OCI-LY7 (cell line): ENCODE results near the gene SBF2. TPM values are rescaled to one million over a fixed set of nuclear protein-coding genes. Genes with fewer than 3 reads are reported as not detected.

ENCODE experiments used
- BruUV-seq: library from RNA; stranded (reverse); fragments of 400-500 nt; replicated peaks from 2 replicates; lab custom pipeline; 2021; lab: Mats Ljungman, UMichigan
- CTCF ChIA-PET: fragments of 300-600 bp; sonication (Branson Sonifier 250); formaldehyde crosslinking; loops from one replicate; lab custom pipeline; 2022; ENCODE audit warnings: antibody characterized with exemption; ENCODE audit not compliant: unreplicated experiment; lab: Charles Lee
- POLR2A ChIA-PET: fragments of 300-600 bp; sonication (Branson Sonifier 250); formaldehyde crosslinking; loops from one replicate; lab custom pipeline; 2022; ENCODE audit warnings: antibody characterized with exemption; lab: Charles Lee
- DNase-seq: peaks from one replicate; pipeline ENCODE4 v3.0.0-alpha.2; 2015; ENCODE audit warnings: low spot score
- H2AFZ ChIP-seq: fragments of 200-600 bp; sonication (generic), shearing (Covaris generic); 2 replicates; pipeline ENCODE4 v1.6.1; 2014; ENCODE audit warnings: mild to moderate bottlenecking, antibody characterized with exemption, low read length, moderate library complexity
- H3K27ac ChIP-seq: fragments of 200-600 bp; sonication (generic); 2 replicates; pipeline ENCODE4 v1.5.1; 2014; ENCODE audit warnings: mixed run types, low read depth, mild to moderate bottlenecking, moderate library complexity, low read length, inconsistent platforms; ENCODE audit not compliant: poor library complexity, severe bottlenecking
- H3K36me3 ChIP-seq: fragments of 200-600 bp; sonication (generic); 2 replicates; pipeline ENCODE4 v1.6.1; 2014; ENCODE audit warnings: mild to moderate bottlenecking, antibody characterized with exemption, low read length, moderate library complexity, mixed read lengths; ENCODE audit not compliant: insufficient read depth
- H3K4me1 ChIP-seq: fragments of 200-600 bp; sonication (generic); 2 replicates; pipeline ENCODE4 v1.5.1; 2014; ENCODE audit warnings: mild to moderate bottlenecking, low read length; ENCODE audit not compliant: insufficient read depth, poor library complexity, severe bottlenecking
- H3K4me2 ChIP-seq: fragments of 200-600 bp; sonication (generic); 2 replicates; pipeline ENCODE4 v1.6.1; 2014; ENCODE audit warnings: mild to moderate bottlenecking, low read length
- H3K4me3 ChIP-seq: fragments of 200-600 bp; sonication (generic); 2 replicates; pipeline ENCODE4 v1.5.1; 2014; ENCODE audit warnings: mild to moderate bottlenecking, low read depth, low read length; ENCODE audit not compliant: poor library complexity, severe bottlenecking
- H3K79me2 ChIP-seq: fragments of 200-600 bp; sonication (generic); 2 replicates; pipeline ENCODE4 v1.6.1; 2016; ENCODE audit warnings: low read depth, mild to moderate bottlenecking, low read length, moderate library complexity, mixed read lengths; ENCODE audit not compliant: insufficient read depth
- H3K9me2 ChIP-seq: fragments of 200-600 bp; sonication (generic); 2 replicates; pipeline ENCODE4 v1.6.1; 2016; ENCODE audit warnings: mild to moderate bottlenecking, low read length, mixed read lengths; ENCODE audit not compliant: insufficient read depth
- H3K9me3 ChIP-seq: fragments of 200-600 bp; sonication (generic); 2 replicates; pipeline ENCODE4 v1.6.1; 2014; ENCODE audit warnings: mild to moderate bottlenecking, mixed run types, low read length, mixed read lengths
- H4K20me1 ChIP-seq: fragments of 200-600 bp; sonication (generic); 2 replicates; pipeline ENCODE4 v1.6.1; 2014; ENCODE audit warnings: mild to moderate bottlenecking, antibody characterized with exemption, low read length, moderate library complexity, mixed read lengths; ENCODE audit not compliant: insufficient read depth
- EZH2phosphoT487 ChIP-seq: fragments of 200-600 bp; sonication (generic); IDR thresholded peaks from 2 replicates; pipeline ENCODE4 v1.6.1; 2018; ENCODE audit warnings: low read depth, borderline replicate concordance, mild to moderate bottlenecking, mixed run types, antibody characterized with exemption, low read length, moderate library complexity, mixed read lengths
- intact Hi-C: fragments of 100-400 bp; cut with micrococcal nuclease; formaldehyde crosslinking; loops from one replicate; pipeline ENCODE4 v1.10.0; 2022; ENCODE audit not compliant: unreplicated experiment
- total RNA-seq, 2 experiments: library from RNA; depleted of rRNA in 1 of 2; stranded (reverse); fragments of >200 nt in 1 of 2; shearing (Covaris generic) in 1 of 2; gene quantifications; 2 replicates each; pipeline ENCODE4 v1.2.3, GENCODE V29; 2014 to 2022
- TF ChIP-seq, protein P1 (sequence below): fragments of 200-600 bp; sonication (generic); conservative IDR thresholded peaks from 2 replicates; pipeline ENCODE4 v1.5.1; 2014; ENCODE audit warnings: mild to moderate bottlenecking, antibody characterized with exemption, low read length, moderate library complexity, mixed read lengths

The SBF2 gene
- total RNA-seq, 2 experiments from 2014 or later: 12.9 to 14.3 TPM

DNA sequence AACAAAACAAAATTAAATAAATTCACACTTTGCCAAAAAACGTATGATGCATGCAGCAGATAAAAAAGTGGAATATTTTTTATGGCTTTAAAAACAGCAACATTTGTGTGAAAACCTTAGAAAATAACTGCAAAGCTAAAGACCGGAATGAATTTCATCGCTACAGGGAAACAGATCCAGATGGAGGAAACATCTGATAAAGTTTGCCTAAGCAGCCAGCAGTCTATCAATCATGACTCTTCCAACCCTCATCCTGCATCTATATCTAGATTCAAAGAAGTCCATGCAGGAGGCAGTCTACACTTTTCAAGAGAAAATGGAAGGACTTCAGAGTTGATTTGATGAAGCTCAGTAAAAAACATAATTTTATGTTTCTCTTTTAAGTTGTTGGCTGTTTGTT is 503.3 kb downstream of the SBF2 start:
- no peak for DNase-seq
- H3K27ac ChIP-seq: no peak overlapping the region
- ChIA-PET CTCF (interaction anchor here (0.6 kb wide), 1 partner anchor 10 kb away, joined by 3 read pairs; no protein-coding TSS in a partner anchor), POLR2A (interaction anchor here (0.6 kb wide), 2 partner anchors 92 to 279 kb away, joined by 3 read pairs; no protein-coding TSS in a partner anchor)
- no peaks in the 10 kb centered on the region for H4K20me1 ChIP-seq
- no peak overlapping the region for H3K4me3 ChIP-seq
- H2AFZ ChIP-seq: no peak overlapping the region
- H3K4me1 ChIP-seq: no peaks in the 10 kb centered on the region
- no peak for TF ChIP-seq EZH2phosphoT487
- TF ChIP-seq, protein P1, sequence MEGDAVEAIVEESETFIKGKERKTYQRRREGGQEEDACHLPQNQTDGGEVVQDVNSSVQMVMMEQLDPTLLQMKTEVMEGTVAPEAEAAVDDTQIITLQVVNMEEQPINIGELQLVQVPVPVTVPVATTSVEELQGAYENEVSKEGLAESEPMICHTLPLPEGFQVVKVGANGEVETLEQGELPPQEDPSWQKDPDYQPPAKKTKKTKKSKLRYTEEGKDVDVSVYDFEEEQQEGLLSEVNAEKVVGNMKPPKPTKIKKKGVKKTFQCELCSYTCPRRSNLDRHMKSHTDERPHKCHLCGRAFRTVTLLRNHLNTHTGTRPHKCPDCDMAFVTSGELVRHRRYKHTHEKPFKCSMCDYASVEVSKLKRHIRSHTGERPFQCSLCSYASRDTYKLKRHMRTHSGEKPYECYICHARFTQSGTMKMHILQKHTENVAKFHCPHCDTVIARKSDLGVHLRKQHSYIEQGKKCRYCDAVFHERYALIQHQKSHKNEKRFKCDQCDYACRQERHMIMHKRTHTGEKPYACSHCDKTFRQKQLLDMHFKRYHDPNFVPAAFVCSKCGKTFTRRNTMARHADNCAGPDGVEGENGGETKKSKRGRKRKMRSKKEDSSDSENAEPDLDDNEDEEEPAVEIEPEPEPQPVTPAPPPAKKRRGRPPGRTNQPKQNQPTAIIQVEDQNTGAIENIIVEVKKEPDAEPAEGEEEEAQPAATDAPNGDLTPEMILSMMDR: no peak
- H3K9me2 ChIP-seq: no peaks in the 10 kb centered on the region
- intact Hi-C loops: loop anchor here (5.0 kb wide), 1 partner anchor 892 kb away; no protein-coding TSS in a partner anchor
- no peaks in the 10 kb centered on the region for H3K79me2 ChIP-seq
- no TSS peak for BruUV-seq
- H3K4me2 ChIP-seq: no peak overlapping the region
- H3K9me3 ChIP-seq: no peaks in the 10 kb centered on the region
- peaks cover 4% of the 10 kb centered on the region; the same call in 1 of the 2 replicates for H3K36me3 ChIP-seq

DNA sequence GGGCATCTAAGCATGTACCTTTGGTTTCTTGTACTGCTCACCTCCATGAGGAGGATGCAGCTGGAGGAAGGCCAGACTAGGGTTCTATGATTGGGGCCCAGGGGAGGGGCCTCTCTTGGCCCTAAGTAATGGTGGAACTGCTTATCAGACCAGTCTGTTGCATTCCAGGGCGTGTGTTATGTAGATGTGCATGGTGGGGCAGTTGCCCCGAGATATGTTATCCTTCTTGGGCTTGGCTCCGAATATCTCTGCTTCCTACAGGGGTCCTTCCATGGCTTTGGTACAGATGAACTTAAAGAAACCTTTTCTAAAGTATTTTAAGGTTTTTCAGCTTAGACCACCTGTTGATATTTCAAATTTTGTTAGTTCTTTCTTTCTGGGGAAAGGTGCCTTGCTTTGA is 504.1 kb downstream of the SBF2 start:
- H3K4me3 ChIP-seq: no peak overlapping the region
- BruUV-seq: no TSS peak
- H3K9me3 ChIP-seq: no peaks in the 10 kb centered on the region
- peaks cover 4% of the 10 kb centered on the region; the same call in 1 of the 2 replicates for H3K36me3 ChIP-seq
- no peak for DNase-seq
- CTCF ChIA-PET: no interaction called here
- no peaks in the 10 kb centered on the region for H4K20me1 ChIP-seq
- POLR2A ChIA-PET: no interaction called here
- no peak overlapping the region for H3K4me2 ChIP-seq
- H3K27ac ChIP-seq: no peak overlapping the region
- no peaks in the 10 kb centered on the region for H3K79me2 ChIP-seq
- intact Hi-C loops: loop anchor here (5.0 kb wide), 1 partner anchor 892 kb away; no protein-coding TSS in a partner anchor
- H3K9me2 ChIP-seq: no peaks in the 10 kb centered on the region
- no peak for TF ChIP-seq EZH2phosphoT487
- TF ChIP-seq, protein P1: no peak
- no peaks in the 10 kb centered on the region for H3K4me1 ChIP-seq
- H2AFZ ChIP-seq: no peak overlapping the region

DNA sequence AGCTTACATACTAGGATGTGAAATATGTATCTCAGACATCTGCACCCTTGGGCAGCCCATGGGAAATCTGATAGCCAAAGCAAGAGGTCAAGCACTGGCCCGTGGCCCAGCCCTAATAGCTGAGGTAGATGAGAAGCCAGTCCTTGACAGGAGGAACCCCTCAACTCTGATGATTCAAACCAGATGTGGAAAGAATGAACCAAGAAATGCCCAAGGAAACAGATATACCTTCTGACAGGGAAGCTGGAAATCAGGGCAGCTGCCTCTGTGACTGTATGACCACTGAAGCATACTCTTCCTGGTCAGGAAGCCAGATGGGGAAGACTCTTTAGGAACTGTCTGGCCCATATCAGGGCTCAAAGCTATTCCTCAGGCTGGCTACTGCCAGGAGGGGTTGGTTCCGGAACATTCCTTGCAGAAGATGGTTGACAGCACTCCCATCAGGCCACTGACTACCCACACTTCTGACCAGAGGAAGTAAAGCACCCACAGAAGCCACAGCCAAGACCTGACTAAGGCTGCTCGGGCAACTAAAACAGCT is 506.0 kb downstream of the SBF2 start:
- Histone ChIP-seq H3K9me3 (no peaks in the 10 kb centered on the region), H3K27ac (no peak overlapping the region), H2AFZ (no peak overlapping the region), H3K9me2 (no peaks in the 10 kb centered on the region), H3K79me2 (no peaks in the 10 kb centered on the region), H3K36me3 (peaks cover 7% of the 10 kb centered on the region; the same call in 1 of the 2 replicates), H3K4me2 (no peak overlapping the region), H3K4me1 (no peaks in the 10 kb centered on the region), H3K4me3 (no peak overlapping the region), H4K20me1 (no peaks in the 10 kb centered on the region)
- no peak for DNase-seq
- intact Hi-C loops: no loop called here
- POLR2A ChIA-PET: interaction anchor here (0.7 to 1.1 kb wide), 3 partner anchors 10 to 263 kb away, joined by 3 to 4 read pairs (median 3); no protein-coding TSS in a partner anchor
- TF ChIP-seq, protein P1: no peak
- CTCF ChIA-PET: no interaction called here
- no TSS peak for BruUV-seq
